SJSA1 (cell line): ENCODE results near the gene CCNB2. TPM values are rescaled to one million over a fixed set of nuclear protein-coding genes. Genes with fewer than 3 reads are reported as not detected.
"Not testable (repeated sequence)": the region's sequence is repeated elsewhere in the genome, so short reads cannot be mapped to it uniquely, and the experiment has no call there.

Experiments
- DNase-seq, 2 experiments: peaks; one replicate each; pipeline ENCODE4 v3.0.0-alpha.2; 2015 to 2020; ENCODE audit warnings: low spot score in 2 of 2, low read depth in 1 of 2
- H3K27ac ChIP-seq: fragments of 250-450 bp; sonication (Bioruptor Pico); 2 replicates; pipeline ENCODE4 v1.5.1; 2020; ENCODE audit warnings: mild to moderate bottlenecking, moderate library complexity
- H3K27me3 ChIP-seq: fragments of 250-450 bp; sonication (Bioruptor Pico); replicated peaks from 2 replicates; pipeline ENCODE4 v1.5.1; 2020; ENCODE audit warnings: mild to moderate bottlenecking, moderate library complexity
- H3K36me3 ChIP-seq: fragments of 250-450 bp; sonication (Bioruptor Pico); 2 replicates; pipeline ENCODE4 v1.5.1; 2020; ENCODE audit warnings: mild to moderate bottlenecking
- H3K4me1 ChIP-seq: fragments of 250-450 bp; sonication (Bioruptor Pico); replicated peaks from 2 replicates; pipeline ENCODE4 v1.6.1; 2021; ENCODE audit warnings: mild to moderate bottlenecking
- H3K4me3 ChIP-seq: fragments of 250-450 bp; sonication (Bioruptor Pico); 2 replicates; pipeline ENCODE4 v1.5.1; 2020; ENCODE audit warnings: mild to moderate bottlenecking
- H3K9me3 ChIP-seq: fragments of 250-450 bp; sonication (Bioruptor Pico); replicated peaks from 2 replicates; pipeline ENCODE4 v1.5.1; 2020; ENCODE audit warnings: mild to moderate bottlenecking
- total RNA-seq: library from RNA; depleted of rRNA; stranded (reverse); fragments of >200 nt; shearing (Covaris generic); gene quantifications from 2 replicates; pipeline ENCODE4 v1.2.3, GENCODE V29; 2014

The CCNB2 gene
- total RNA-seq, 1 experiment from 2014 or later = 127 TPM

DNA sequence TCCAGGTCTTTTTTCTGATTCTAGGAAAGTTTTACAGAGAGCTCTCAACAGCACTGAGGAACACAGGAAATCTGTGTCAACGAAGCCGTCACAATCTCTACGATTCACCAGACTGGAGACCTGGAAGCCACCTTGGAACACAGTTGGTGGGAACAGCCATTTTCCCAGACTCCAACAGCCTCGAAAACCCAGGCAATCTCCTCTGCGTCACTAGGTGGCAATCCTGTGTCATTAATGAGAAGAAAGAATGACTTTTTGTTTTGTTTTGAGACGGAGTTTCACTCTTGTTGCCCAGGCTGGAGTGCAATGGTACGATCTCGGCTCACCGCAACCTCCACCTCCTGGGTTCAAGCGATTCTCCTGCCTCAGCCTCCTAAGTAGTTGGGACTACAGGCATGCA lies 39.6 kb downstream of the CCNB2 start:
- H3K27ac ChIP-seq, H3K9me3 ChIP-seq, H3K4me3 ChIP-seq, H3K27me3 ChIP-seq, H3K4me1 ChIP-seq, DNase-seq: not testable (repeated sequence)
- H3K36me3 ChIP-seq = peaks cover 81% of the 10 kb centered on the region

DNA sequence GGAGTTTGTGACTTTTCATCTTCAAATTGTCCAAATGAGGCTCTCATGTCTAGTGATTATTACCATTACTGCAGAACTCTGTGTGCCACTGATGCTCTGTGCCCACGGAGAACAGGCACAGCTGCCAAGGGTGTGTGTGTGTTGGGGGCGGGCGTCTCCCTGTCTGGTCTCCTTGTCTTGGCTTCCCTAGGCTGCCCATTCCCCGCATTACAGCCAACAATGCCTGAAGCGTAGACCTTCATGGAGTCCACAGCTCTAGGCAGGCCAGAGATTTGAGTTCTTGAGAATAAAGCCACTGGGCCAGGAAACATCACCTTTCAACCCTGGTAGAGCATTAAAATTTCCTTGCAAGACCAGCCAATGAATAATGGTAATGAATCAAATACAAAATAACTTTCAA lies 42.7 kb downstream of the CCNB2 start:
- H3K27ac ChIP-seq = no peak overlapping the region
- DNase-seq = no peak
- H3K36me3 ChIP-seq = peaks cover 87% of the 10 kb centered on the region
- H3K4me3 ChIP-seq = no peak overlapping the region
- no peaks in the 10 kb centered on the region for H3K4me1 ChIP-seq
- H3K27me3 ChIP-seq = no peaks in the 10 kb centered on the region
- H3K9me3 ChIP-seq = no peaks in the 10 kb centered on the region

DNA sequence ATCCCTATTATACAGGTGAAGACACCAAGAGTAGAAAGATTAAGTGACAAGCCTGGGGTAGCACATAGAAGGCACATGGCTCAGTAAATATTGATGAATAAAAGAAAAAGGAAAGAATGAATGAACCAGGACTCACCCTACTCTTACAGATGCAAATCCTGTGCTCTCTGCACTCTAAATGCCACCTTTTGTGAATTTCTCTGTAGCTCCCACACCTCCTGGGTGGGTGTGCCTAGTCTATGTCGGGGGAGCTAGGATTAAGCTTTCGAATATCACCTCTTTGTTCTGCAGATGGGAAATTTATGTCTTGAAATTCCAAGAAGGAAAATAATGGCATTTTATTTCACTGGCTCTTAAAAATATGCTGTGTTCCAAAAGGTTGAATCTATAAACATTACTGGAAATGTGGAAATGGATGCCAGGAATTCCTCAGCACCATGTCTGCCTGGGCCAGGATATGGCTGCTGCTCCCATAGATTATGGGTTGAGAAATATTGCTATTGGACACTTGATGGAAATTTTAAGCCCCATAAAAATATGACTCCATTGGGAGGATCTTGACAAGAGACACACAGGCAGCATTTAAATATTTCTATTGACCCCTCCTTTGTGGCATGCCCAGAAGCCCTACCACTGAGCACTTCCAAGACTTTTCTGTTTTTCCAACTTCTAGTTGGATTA lies 43.3 kb downstream of the CCNB2 start:
- H3K27ac ChIP-seq = no peak overlapping the region
- no peaks in the 10 kb centered on the region for H3K4me1 ChIP-seq
- no peaks in the 10 kb centered on the region for H3K27me3 ChIP-seq
- H3K4me3 ChIP-seq = no peak overlapping the region
- peaks cover 87% of the 10 kb centered on the region for H3K36me3 ChIP-seq
- no peaks in the 10 kb centered on the region for H3K9me3 ChIP-seq
- DNase-seq = no peak

DNA sequence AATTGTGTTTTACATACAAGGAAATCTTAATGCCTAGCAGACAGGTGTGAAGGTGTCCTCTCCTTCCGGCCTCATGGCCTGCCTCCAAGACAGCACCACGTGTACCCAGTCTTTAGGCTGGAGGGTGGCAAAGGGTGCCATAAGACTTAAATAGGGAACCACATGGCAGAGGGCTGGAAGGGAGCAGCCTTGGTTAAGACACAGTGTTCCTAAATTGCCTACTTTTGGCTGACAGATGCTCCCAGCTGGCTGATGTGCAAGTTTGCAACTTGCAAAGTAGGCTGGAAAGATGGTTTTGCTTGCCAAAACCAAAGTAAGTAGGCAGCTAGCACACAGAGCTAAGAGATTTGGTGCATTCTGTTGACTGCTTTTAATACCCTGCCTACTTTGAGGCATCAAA lies 45.2 kb downstream of the CCNB2 start:
- H3K36me3 ChIP-seq = peaks cover 89% of the 10 kb centered on the region
- DNase-seq = no peak

DNA sequence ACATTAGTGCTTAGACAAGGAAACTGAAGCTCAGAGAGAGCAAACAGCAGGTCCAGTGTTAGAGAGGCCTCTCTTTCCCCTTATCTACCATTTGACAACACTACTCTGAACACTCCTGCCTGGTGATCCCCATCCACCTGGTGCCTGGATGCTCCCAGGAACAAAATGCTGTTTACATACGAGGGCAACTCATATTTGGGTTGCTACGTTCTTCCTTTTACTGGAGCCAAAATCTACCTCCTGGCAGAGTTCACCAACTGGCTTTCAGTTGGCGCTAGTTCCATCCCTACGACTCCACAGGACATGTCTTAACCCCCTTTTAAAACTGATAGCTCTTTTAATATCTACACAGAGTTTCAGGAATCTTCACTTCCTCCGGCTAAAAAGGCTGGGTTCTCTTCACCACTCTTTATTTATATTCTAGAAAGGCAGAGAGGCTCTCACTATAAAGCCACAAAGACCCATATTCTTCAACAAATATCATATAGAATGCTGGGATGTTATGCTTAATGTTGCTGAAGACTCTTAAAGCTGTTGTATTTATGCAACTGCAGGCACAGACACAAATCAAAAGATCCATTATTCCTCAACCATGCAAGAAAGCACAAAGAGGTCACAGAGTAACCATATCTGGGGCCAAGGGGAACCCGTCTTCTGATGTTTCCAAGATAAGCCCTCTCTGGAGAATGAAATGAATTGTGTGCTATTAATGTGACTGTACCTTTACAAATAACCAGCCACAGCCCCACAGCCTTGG lies 47.9 kb downstream of the CCNB2 start:
- Histone ChIP-seq H3K9me3 (no peaks in the 10 kb centered on the region), H3K27ac (no peak overlapping the region)

More for the DNA sequence above, 45.2 kb downstream of the CCNB2 start:
- Histone ChIP-seq H3K4me3 (no peak overlapping the region), H3K27me3 (no peaks in the 10 kb centered on the region), H3K27ac (no peak overlapping the region), H3K4me1 (no peaks in the 10 kb centered on the region), H3K9me3 (no peaks in the 10 kb centered on the region)

DNA sequence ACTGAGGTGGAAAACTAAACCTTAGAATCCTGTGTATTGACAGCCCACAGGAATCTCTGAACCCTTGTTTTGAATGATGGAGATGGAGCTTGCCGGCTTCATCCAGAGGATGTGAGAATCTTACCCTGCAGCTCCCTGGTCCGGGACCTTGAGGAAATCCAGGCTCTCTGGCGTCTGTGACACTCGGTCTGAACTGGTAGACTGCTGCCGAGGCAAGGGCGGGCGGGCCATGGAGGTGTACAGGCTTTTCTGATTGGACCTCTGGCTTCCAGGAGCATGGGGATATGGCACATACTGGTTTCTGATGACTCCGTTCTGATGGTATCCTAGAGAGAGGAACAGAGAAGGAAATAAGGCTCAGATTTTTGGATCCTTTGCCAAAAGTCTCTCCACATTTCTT lies 48.5 kb downstream of the CCNB2 start:
- no peak overlapping the region for H3K4me3 ChIP-seq
- DNase-seq = no peak
- no peaks in the 10 kb centered on the region for H3K27me3 ChIP-seq
- H3K9me3 ChIP-seq = no peaks in the 10 kb centered on the region
- no peak overlapping the region for H3K27ac ChIP-seq
- H3K4me1 ChIP-seq = no peaks in the 10 kb centered on the region
- H3K36me3 ChIP-seq = peaks cover 87% of the 10 kb centered on the region

More for the DNA sequence above, 47.9 kb downstream of the CCNB2 start:
- Histone ChIP-seq H3K27me3 (no peaks in the 10 kb centered on the region), H3K4me1 (no peaks in the 10 kb centered on the region), H3K36me3 (peaks cover 86% of the 10 kb centered on the region), H3K4me3 (no peak overlapping the region)
- DNase-seq = no peak

DNA sequence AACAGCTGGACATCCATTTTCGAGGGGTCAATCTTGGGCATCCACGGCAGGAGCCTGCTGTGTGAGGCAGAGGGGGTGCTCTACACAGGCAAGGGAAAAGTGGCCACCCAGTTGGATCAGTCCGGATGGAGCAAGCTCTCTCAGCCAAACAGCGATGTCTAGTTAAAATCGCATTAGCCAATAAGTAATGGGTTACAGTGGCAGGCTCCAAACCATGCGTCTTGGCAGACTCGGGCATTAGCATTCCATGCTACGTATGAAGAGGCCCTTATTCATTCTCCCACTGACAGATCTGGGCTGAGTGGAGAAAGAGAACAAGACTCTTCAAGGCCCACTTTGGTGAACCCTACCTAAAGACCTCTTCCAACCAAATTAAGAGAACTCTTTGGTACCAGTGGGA lies 49.3 kb downstream of the CCNB2 start:
- no peak overlapping the region for H3K4me3 ChIP-seq
- no peaks in the 10 kb centered on the region for H3K27me3 ChIP-seq
- no peaks in the 10 kb centered on the region for H3K4me1 ChIP-seq
- H3K9me3 ChIP-seq = no peaks in the 10 kb centered on the region
- no peak overlapping the region for H3K27ac ChIP-seq
- DNase-seq = no peak
- H3K36me3 ChIP-seq = peaks cover 91% of the 10 kb centered on the region

DNA sequence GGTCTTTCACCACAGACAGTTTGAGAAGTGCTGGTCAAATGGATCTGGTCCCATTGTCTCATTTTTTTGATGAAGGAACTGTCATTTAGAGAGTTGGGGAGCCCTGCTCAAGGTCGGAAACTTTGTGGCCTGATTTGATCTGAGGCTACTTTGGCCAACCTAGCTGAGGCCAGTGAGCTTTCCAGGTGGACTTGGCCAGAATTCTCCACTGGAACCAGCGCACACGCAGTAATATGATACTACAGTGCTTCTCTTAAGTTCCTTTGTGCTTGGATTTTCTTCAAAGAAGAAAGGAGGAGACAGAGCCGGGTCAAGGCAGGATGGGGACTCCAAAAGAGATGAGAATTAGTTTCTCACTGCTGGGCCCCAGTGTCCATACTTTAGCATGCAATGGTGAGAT lies 50.5 kb downstream of the CCNB2 start:
- Histone ChIP-seq H3K4me1 (no peaks in the 10 kb centered on the region), H3K9me3 (no peaks in the 10 kb centered on the region), H3K27me3 (no peaks in the 10 kb centered on the region), H3K4me3 (no peak overlapping the region), H3K36me3 (peaks cover 91% of the 10 kb centered on the region), H3K27ac (no peak overlapping the region)
- no peak for DNase-seq

DNA sequence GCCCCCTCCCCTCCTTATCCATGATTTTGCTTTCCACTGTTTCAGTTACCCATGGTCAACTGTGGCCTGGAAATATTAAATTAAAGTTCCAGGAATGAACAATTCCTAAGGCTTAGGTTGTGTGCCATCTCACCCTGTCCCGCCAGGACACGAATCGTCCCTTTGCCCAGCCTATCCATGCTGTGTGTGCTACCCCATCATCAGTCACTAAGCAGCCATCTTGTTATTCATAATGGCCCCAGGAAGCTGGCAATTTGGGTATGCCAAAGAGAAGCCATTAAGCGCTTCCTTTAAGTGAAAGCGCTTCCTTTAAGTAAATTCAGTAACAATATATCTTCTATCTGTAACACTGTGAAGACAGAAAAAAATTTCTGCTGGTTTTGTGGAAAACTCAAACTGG lies 52.5 kb downstream of the CCNB2 start:
- H3K9me3 ChIP-seq = no peaks in the 10 kb centered on the region
- peaks cover 91% of the 10 kb centered on the region for H3K36me3 ChIP-seq
- no peak overlapping the region for H3K27ac ChIP-seq
- no peak overlapping the region for H3K4me3 ChIP-seq
- DNase-seq = no peak
- H3K27me3 ChIP-seq = no peaks in the 10 kb centered on the region
- H3K4me1 ChIP-seq = no peaks in the 10 kb centered on the region

DNA sequence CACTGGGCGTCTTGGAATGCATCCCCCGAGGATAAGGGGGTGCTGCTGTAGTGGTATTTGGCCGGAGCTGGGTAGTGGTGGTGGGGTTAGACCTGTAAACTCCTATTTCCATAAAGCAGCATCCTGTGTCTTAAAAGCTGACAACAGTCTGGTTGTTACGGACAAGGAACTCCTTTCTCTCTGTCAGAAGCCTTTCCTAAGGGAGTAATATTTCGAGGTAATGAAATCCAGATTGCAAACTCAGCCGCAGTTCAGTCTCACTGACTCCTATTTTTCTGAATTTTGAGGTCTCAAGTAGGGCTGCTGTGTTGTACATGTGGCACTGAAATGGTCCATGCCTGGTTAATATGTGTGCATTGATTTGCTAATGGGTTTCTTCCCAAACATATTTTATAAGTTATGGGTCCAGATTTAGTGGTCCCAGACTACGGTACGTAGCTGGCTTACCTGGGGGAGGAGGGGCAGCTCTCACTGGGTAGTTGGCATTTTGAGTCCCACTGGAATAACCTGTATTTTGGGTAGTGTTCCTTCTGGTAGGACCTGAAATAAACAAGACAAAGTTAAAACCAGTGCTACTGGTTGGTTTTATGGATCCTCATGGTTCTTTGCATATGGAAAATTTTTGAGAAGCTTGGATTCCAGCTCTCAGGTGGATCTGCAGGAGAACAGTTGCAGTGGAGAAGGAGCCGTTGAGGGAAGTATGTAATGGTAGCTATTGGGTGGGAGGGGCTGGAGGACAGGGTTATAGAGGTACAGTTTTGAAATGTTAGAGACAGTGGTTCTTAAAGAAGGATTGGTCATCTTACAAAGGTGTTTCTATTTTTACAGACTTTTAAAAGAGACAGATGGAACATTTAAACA lies 53.1 kb downstream of the CCNB2 start:
- Histone ChIP-seq H3K36me3 (peaks cover 84% of the 10 kb centered on the region), H3K9me3 (no peaks in the 10 kb centered on the region), H3K4me1 (no peaks in the 10 kb centered on the region), H3K4me3 (no peak overlapping the region), H3K27me3 (no peaks in the 10 kb centered on the region), H3K27ac (no peak overlapping the region)
- DNase-seq = no peak

DNA sequence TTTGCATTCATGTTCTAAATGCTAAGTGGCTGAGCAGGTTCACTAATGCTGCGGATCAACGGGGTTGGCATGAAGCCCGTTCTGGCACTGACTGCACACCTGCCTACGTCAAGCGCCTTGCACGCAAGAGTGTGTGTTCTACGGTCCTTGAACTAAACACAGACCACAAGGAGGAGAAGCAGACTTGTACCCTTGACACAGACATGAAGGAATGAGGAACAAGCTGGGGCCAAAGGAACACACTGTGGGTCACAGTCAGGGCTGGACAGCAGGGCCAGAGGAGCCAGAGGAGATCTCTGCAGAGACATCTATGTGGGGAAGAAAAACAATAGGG lies 53.7 kb downstream of the CCNB2 start:
- Histone ChIP-seq H3K4me3 (no peak overlapping the region), H3K36me3 (peaks cover 78% of the 10 kb centered on the region), H3K9me3 (no peaks in the 10 kb centered on the region), H3K27me3 (no peaks in the 10 kb centered on the region), H3K27ac (no peak overlapping the region), H3K4me1 (no peaks in the 10 kb centered on the region)
- no peak for DNase-seq

DNA sequence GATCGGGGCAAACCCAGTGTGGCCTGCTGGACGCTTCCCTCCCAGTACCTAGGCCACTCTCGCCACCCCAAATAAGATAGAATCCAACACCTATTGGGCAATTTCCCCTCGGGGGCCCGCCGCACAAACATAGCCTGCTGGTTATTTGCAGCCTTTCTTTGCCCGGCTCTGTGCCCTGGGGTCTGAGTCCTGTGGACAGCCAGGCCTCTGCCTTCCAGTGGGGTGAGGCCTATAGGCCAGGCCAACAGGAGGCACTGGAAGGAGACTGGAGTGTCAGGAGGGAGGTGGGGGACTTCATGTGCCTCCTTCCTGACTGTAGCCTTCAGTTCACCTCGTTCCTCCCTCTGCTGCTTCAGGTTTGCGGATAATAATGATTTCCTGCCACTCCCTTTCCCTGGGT lies 54.3 kb downstream of the CCNB2 start:
- DNase-seq = no peak
- Histone ChIP-seq H3K36me3 (peaks cover 74% of the 10 kb centered on the region), H3K27ac (no peak overlapping the region), H3K4me1 (no peaks in the 10 kb centered on the region), H3K27me3 (no peaks in the 10 kb centered on the region), H3K4me3 (no peak overlapping the region), H3K9me3 (no peaks in the 10 kb centered on the region)

DNA sequence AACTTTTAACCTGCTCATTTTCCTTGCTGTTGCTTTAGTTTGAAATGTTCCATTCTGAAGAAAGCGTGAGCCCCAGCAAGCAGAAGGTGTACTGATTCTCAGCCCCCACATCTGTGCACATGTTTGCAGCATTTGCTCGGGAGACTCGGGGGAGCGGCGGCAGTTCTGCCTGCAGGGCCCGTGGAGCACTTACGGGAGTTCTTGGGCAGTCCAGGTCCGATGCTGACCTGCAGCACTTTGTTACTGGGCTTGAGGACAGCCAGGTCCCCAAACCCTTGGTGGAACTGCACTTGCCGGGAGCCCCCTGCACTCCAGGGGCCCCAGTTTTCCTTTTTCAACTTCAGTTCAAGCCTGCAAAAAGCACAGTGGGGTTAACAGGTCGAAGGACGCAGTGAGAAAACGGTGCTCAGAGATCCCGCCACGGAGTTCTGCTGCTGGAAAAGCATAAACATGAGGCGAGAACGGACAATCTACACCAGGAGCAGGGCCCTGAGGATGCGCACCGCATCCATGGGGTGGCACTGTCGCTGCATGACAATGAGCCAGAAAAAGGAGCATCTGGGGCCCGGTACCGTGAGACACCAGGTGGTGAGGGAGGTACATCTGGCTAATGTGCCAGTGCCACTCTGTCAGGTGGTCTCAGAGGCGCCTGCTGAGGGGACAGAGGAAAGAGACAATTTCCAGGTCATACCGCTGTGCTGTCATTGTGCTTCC lies 56.1 kb downstream of the CCNB2 start:
- Histone ChIP-seq H3K9me3 (no peaks in the 10 kb centered on the region), H3K4me3 (no peak overlapping the region), H3K36me3 (peaks cover 68% of the 10 kb centered on the region), H3K4me1 (no peaks in the 10 kb centered on the region), H3K27ac (no peak overlapping the region), H3K27me3 (no peaks in the 10 kb centered on the region)
- no peak for DNase-seq
